HG03039 (cell line): ENCODE results near the gene ZNF485.
"Not testable (repeated sequence)": the region's sequence is repeated elsewhere in the genome, so short reads cannot be mapped to it uniquely, and the experiment has no call there.

ENCODE experiments used
- ATAC-seq: cut with Tn5 transposase; IDR thresholded peaks from one replicate; pipeline ENCODE4 v1.9.1; 2021; ENCODE audit warnings: mild to moderate bottlenecking, moderate library complexity; ENCODE audit not compliant: unreplicated experiment

The ZNF485 gene

GRCh38 chr10:43601576-43601975 lies 4.7 kb upstream of the ZNF485 start:
- not testable (repeated sequence) for ATAC-seq

DNA sequence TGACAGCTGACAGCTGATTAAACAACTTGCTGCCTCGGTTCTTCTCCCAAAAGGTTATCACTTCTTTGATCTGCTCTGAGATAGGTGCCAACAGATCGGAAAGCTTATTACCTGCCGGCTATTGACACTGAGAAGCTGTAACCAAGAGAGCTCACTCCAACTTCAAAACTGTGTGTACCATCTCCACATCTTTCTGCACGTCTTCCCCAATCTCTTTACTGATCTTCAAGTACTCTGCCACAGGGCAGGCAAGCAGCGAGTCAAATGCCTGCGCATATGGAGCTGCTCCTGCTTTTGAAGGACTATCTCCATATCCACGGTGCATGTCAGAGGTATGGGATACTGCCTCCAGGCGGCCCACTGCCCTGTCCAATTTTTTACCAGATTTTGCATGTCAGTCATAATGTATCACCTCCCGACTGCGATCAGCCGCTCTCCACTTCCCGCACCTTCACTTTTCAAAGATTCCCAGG lies 352 bp upstream of the ZNF485 start:
- peak; percentile 17 for ATAC-seq

- ATAC-seq: no peak
These were observed 948 bp downstream of the ZNF485 start for GRCh38 chr10:43607199-43607573.

- no peak for ATAC-seq
These were observed 4.4 kb downstream of the ZNF485 start for GRCh38 chr10:43610636-43611035.

GRCh38 chr10:43616697-43617370 lies 10.6 kb downstream of the ZNF485 start:
- ATAC-seq: no peak

DNA sequence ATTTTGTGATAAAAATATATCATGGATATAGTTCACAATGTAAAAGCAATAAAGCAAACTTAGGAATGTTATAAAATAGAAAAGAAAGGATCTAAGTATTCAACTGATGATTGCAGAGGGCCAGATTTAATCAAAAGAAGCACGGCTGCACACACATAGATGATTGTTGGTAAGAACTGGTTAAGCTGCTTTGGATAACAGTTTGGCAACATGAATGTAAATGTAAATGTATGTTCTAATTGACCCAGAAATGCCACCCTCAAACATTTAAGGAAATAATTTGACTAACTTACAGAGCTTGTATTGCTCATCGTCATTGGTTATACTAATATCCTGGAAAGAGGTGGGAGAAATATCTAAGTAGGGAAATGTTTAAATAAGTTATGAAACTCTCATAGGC lies 13.1 kb downstream of the ZNF485 start:
- ATAC-seq: no peak

DNA sequence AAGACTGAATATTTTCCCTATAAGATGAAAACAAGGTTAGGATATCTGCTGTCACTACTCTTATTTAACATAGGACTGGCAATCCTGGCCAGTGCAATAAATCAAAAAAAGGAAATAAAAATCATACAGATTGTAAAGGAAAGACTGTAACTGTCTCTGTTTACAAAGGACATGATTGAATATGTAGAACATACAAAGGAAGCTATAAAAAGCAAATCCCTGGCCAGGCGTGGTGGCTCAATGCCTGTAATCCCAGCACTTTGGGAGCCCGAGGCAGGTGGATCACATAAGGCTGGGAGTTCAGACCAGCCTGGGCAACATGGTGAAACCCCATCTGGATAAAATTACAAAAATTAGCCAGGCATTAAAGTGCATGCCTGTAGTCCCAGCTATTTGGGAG lies 15.8 kb downstream of the ZNF485 start:
- ATAC-seq: no peak

- ATAC-seq: no peak
These were observed 17.1 kb downstream of the ZNF485 start for GRCh38 chr10:43623351-43623750.

DNA sequence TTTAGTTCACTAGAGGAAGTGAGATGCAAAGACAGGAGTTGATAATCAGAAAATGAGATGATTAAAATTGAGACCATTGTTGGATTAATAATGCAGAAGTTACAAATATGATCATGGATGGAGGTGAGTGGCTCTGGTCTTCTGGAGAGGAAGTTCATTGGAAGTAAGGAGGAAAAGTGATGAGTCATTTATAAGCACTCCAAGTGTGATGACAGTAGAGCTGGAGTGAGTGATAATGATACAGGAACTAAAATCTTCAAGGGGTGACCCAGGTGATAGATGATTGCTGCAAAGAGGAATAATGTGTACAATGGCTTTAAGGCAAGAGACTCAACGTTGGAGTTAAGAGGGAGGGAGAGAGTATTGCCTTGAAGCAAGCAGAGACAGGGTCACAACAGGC lies 21.7 kb downstream of the ZNF485 start:
- no peak for ATAC-seq

GRCh38 chr10:43628956-43629355 lies 22.7 kb downstream of the ZNF485 start:
- no peak for ATAC-seq

GRCh38 chr10:43635816-43636215 lies 29.6 kb downstream of the ZNF485 start:
- not testable (repeated sequence) for ATAC-seq

GRCh38 chr10:43640603-43641002 lies 34.4 kb downstream of the ZNF485 start:
- ATAC-seq: no peak

- no peak for ATAC-seq
These were observed 38.0 kb downstream of the ZNF485 start for GRCh38 chr10:43644252-43644651.

DNA sequence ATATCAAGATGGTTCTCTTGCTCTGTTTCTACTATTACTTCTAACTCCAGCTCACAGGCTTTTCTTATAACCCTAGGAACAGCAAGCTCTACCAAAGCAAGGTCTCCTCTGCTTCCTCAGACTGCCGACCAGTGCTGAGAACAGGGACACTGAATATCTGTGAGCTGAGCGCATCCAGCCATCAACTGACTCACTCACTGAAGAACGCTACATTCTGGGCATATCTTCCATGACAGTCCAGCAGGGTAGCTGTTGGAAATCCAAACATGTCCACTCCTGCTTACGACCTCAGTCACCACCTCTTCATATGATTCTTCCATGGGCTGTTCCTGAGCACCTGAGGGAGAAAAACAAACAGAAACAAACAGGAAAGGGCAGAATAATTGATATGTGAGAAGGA lies 39.6 kb downstream of the ZNF485 start:
- no peak for ATAC-seq

GRCh38 chr10:43647576-43647975 lies 41.3 kb downstream of the ZNF485 start:
- no peak for ATAC-seq

DNA sequence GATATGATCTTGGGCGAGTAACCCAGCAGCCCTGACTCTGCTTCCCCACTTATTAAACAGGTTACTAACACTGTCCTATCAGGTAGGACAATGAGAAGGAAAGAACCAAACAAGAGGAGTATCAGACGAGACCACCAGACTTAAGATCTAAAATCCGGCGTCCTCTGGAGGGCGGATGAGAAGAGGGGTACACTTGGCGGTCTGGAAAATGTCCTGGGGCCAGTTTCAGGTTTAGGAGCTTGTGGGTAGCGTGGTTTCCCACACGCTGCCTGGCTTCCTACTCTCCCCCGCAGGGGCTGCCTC lies 41.8 kb downstream of the ZNF485 start:
- ATAC-seq: no peak

DNA sequence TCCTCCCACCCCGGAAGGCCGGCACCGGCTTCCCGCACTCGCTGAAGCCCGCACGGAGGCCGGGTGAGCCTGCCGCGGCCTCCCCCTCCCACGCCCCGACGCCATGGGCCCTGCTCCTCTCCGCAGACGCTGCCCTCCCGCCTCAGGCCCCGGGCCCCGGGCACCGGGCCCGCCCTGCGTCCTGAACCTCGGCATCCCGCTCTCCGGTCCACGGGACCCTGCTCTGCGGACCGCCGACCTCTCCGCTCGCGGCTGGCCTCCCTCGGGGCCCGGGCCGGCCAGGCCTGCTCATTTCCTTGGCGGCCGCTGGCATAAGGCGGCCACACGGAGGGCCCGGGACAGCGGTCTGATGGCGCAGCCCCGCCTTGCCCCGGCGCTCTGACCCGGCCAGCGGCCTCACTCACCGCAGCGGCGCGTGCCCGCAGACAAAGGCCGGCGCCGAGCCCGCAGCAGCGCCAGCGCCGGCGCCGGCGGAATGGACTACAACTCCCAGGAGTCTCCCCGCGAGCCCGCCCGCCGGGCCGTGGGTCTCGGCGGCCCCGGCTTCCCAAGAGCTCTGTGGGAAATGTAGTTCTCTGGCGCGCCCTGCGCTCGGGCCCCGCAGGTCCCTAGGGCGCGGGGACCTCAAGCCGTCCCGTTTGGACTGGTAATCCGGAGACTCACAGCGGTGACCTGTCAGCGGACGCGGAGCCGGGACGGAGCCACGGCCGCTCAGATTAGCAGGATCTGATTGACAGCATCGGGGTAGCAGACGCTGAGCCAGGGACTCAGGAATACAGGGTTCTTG lies 42.4 kb downstream of the ZNF485 start, which contains the start of gene ZNF32:
TSS of gene ZNF32 (minus strand) at position 484 of the 787 bp plus-strand sequence. CDS start 2,748 bp downstream, outside the sequence.
- peak; percentile 99 for ATAC-seq

GRCh38 chr10:43649185-43649523 lies 42.9 kb downstream of the ZNF485 start:
- ATAC-seq: peak; percentile 1

GRCh38 chr10:43653746-43654145 lies 47.5 kb downstream of the ZNF485 start:
- no peak for ATAC-seq

- no peak for ATAC-seq
These were observed 49.1 kb downstream of the ZNF485 start for GRCh38 chr10:43655311-43655710.

GRCh38 chr10:43658227-43658626 lies 52.0 kb downstream of the ZNF485 start:
- no peak for ATAC-seq

DNA sequence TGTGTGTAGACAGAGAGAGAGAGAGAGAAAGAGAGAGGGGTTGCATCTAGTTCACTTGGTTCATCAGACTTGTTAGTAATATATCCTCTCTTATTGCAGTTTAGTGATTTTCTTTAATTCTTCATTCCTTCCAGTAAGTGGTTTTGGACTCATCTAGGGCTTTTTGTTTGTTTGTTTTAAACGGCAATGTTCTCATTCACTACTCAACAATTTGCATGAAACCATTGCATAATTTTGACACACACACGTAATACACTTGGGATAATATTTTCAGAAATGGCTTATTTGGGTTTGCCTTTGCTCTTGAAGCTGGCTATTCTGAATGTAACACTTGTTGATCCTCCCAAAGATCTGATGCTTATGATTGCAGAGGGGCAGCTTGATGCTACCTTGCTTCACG lies 58.8 kb downstream of the ZNF485 start:
- no peak for ATAC-seq

GRCh38 chr10:43666552-43666951 lies 60.3 kb downstream of the ZNF485 start:
- ATAC-seq: no peak
